ENCODE measurements around the gene ERBB4.

DNA sequence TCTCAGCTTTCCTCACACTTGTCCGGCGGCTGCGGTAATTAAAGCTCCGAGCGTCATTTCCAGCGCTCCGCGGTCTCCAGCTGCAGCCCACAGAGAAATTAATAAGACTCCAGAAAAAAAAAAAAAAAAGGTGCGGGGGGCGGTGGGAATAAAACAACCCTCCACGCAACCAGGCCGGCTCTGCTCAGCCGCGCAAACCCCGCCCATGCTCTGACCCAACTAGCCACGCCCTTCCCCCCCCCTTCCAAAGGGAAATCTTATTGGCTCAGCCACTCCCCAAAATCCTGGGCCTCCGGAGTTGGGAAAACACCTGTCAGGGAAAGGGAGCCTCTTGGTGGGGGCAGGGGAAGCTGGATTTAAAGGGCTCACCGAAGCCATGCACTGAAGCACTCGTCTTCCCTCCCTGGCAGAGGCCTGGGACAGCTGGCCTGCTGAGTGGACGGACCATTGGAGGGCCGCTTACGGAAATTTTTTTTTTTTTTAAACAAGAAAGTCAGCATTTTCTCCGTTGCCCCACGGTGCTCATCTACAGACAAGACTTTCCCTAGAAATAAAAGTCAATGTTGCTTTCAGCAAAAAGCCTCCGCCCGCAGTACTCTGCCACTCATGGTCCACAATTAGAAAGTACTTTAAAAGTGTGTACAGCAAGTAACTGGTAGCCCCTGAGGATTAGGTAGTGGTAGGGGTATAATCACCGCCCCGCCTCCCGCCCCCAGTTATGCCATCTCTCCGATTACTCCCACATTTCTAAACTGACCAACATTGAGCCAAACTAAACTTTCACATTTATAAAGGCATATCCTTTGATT lies 674 bp upstream of the ERBB4 start:
- TF ChIP-seq POLR2A (IDR thresholded peaks at IDR 0.05), result no peak
- TF ChIP-seq, protein P1, sequence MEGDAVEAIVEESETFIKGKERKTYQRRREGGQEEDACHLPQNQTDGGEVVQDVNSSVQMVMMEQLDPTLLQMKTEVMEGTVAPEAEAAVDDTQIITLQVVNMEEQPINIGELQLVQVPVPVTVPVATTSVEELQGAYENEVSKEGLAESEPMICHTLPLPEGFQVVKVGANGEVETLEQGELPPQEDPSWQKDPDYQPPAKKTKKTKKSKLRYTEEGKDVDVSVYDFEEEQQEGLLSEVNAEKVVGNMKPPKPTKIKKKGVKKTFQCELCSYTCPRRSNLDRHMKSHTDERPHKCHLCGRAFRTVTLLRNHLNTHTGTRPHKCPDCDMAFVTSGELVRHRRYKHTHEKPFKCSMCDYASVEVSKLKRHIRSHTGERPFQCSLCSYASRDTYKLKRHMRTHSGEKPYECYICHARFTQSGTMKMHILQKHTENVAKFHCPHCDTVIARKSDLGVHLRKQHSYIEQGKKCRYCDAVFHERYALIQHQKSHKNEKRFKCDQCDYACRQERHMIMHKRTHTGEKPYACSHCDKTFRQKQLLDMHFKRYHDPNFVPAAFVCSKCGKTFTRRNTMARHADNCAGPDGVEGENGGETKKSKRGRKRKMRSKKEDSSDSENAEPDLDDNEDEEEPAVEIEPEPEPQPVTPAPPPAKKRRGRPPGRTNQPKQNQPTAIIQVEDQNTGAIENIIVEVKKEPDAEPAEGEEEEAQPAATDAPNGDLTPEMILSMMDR (IDR thresholded peaks at IDR 0.05), result no peak

Data from lower leg skin (tissue), 3 donors.